Fibroblast of lung (primary cell): Measurements from ENCODE around the gene ABHD17C. TPM values are rescaled to one million over a fixed set of nuclear protein-coding genes. Genes with fewer than 3 reads are reported as not detected.

Source experiments
- DNase-seq, 2 donors: peaks; one replicate each; pipeline versions ENCODE4 v3.0.0 to v3.0.0-alpha.2; 2010; ENCODE audit warnings: low read depth in 2 of 2
- H2AFZ ChIP-seq: 2 replicates; pipeline ENCODE4 v1.5.1; 2012; ENCODE audit warnings: low read length, control low read depth, inconsistent platforms
- H3K27ac ChIP-seq: 2 replicates; pipeline ENCODE4 v1.5.1; 2011; ENCODE audit warnings: low read length, control low read depth; ENCODE audit not compliant: insufficient read depth
- H3K27me3 ChIP-seq: 2 replicates; pipeline ENCODE4 v1.5.1; 2011; ENCODE audit warnings: mild to moderate bottlenecking, low read length; ENCODE audit not compliant: control insufficient read depth, insufficient read depth
- H3K36me3 ChIP-seq: 2 replicates; pipeline ENCODE4 v1.5.1; 2011; ENCODE audit warnings: low read length; ENCODE audit not compliant: control insufficient read depth, insufficient read depth
- H3K4me1 ChIP-seq: 2 replicates; pipeline ENCODE4 v1.5.1; 2011; ENCODE audit warnings: low read length; ENCODE audit not compliant: control insufficient read depth, insufficient read depth; ENCODE audit errors: extremely low read depth
- H3K4me2 ChIP-seq: 2 replicates; pipeline ENCODE4 v1.5.1; 2011; ENCODE audit warnings: low read length, control low read depth; ENCODE audit not compliant: insufficient read depth; ENCODE audit errors: extremely low read depth
- H3K4me3 ChIP-seq, 4 experiments: fragments of 200-600 bp in 1 of 4; sonication (generic) in 1 of 4; replicated peaks in 1 of 4; 2 replicates each; pipeline ENCODE4 v1.5.1; 2011 to 2016; ENCODE audit warnings: low read length in 4 of 4, low read depth in 3 of 4, mild to moderate bottlenecking in 3 of 4, control low read depth in 2 of 4, inconsistent platforms in 1 of 4, mixed read lengths in 1 of 4; ENCODE audit not compliant: insufficient read depth in 1 of 4; ENCODE audit errors: control extremely low read depth in 1 of 4
- H3K79me2 ChIP-seq: 2 replicates; pipeline ENCODE4 v1.5.1; 2012; ENCODE audit warnings: mild to moderate bottlenecking, low read length, inconsistent platforms; ENCODE audit not compliant: control insufficient read depth, insufficient read depth
- H3K9ac ChIP-seq: 2 replicates; pipeline ENCODE4 v1.5.1; 2011; ENCODE audit warnings: mild to moderate bottlenecking, low read length, control low read depth; ENCODE audit not compliant: insufficient read depth
- H3K9me3 ChIP-seq: 2 replicates; pipeline ENCODE4 v1.5.1; 2012; ENCODE audit warnings: low read depth, low read length; ENCODE audit not compliant: control insufficient read depth, insufficient read depth
- H4K20me1 ChIP-seq: 2 replicates; pipeline ENCODE4 v1.5.1; 2011; ENCODE audit warnings: low read length; ENCODE audit not compliant: control insufficient read depth, insufficient read depth; ENCODE audit errors: extremely low read depth
- EZH2 ChIP-seq: IDR thresholded peaks from 2 replicates; pipeline ENCODE4 v1.5.1; 2012; ENCODE audit warnings: low read length, control low read depth, mild to moderate bottlenecking; ENCODE audit errors: missing control alignments
- polyA plus RNA-seq, 2 donors: library from polyadenylated mRNA; depleted of rRNA in 1 of 2; stranded (reverse) in 1 of 2; unstranded in 1 of 2; fragments of >200 nt; gene quantifications; 2 replicates each; pipeline ENCODE4 v1.2.1, GENCODE V29; 2011 to 2012; ENCODE audit warnings: missing spikeins in 1 of 2
- total RNA-seq: library from RNA; depleted of rRNA; stranded (reverse); fragments of >200 nt; gene quantifications from 2 replicates; pipeline ENCODE4 v1.2.1, GENCODE V29; 2014
- TF ChIP-seq, protein P1 (sequence below), 2 donors: IDR thresholded peaks in 1 of 2; conservative IDR thresholded peaks in 1 of 2; 1 replicate in 1 of 2; 2 replicates in 1 of 2; pipeline ENCODE4 v1.5.1; 2011 to 2012; ENCODE audit warnings: low read length in 2 of 2, control low read depth in 1 of 2, inconsistent platforms in 1 of 2, low read depth in 1 of 2, mild to moderate bottlenecking in 1 of 2

The ABHD17C gene
- total and polyA plus RNA-seq, 2 donors (not counting 1 experiment from before 2014, with no cell fraction given), result 14.0 to 38.7 TPM

GRCh38 chr15:80778964-80779657, 84.0 kb downstream of the ABHD17C start, which contains the start of gene CEMIP:
TSS of gene CEMIP (plus strand) at chr15:80779370. CDS start at chr15:80873880, 94,510 bp downstream.
- peaks cover 7% of the 10 kb centered on the region for H3K36me3 ChIP-seq
- H3K4me3 ChIP-seq, result peak within 1 kb of the TSS; percentile 43 to 82 (median 68)
- H3K4me2 ChIP-seq, result peak within 1 kb of the TSS; percentile 42
- no peaks in the 10 kb centered on the region for H3K9me3 ChIP-seq
- H2AFZ ChIP-seq, result no peak within 1 kb of the TSS
- H4K20me1 ChIP-seq, result peaks cover 2% of the 10 kb centered on the region
- no peaks in the 10 kb centered on the region for H3K27me3 ChIP-seq
- peak within 1 kb of the TSS; percentile 43 for H3K9ac ChIP-seq
- peaks cover 15% of the 10 kb centered on the region for H3K79me2 ChIP-seq
- TF ChIP-seq, protein P1, sequence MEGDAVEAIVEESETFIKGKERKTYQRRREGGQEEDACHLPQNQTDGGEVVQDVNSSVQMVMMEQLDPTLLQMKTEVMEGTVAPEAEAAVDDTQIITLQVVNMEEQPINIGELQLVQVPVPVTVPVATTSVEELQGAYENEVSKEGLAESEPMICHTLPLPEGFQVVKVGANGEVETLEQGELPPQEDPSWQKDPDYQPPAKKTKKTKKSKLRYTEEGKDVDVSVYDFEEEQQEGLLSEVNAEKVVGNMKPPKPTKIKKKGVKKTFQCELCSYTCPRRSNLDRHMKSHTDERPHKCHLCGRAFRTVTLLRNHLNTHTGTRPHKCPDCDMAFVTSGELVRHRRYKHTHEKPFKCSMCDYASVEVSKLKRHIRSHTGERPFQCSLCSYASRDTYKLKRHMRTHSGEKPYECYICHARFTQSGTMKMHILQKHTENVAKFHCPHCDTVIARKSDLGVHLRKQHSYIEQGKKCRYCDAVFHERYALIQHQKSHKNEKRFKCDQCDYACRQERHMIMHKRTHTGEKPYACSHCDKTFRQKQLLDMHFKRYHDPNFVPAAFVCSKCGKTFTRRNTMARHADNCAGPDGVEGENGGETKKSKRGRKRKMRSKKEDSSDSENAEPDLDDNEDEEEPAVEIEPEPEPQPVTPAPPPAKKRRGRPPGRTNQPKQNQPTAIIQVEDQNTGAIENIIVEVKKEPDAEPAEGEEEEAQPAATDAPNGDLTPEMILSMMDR (conservative IDR thresholded peaks at IDR 0.05 in 1 of 2, IDR thresholded peaks at IDR 0.05 in 1 of 2; ENCODE audit: low read depth in 1 of 2, low read length in 2 of 2), result peak; percentile 35 to 69
- TF ChIP-seq EZH2, result no peak
- peak within 1 kb of the TSS; percentile 1 for H3K27ac ChIP-seq
- peak; percentile 66 to 69 for DNase-seq
- peaks cover 13% of the 10 kb centered on the region for H3K4me1 ChIP-seq

GRCh38 chr15:80779658-80780415, 84.7 kb downstream of the ABHD17C start:
- Histone ChIP-seq H3K27ac (peak overlapping the region; percentile 1), H3K4me2 (peak overlapping the region; percentile 42), H3K36me3 (peaks cover 7% of the 10 kb centered on the region), H4K20me1 (peaks cover 2% of the 10 kb centered on the region), H3K79me2 (peaks cover 15% of the 10 kb centered on the region), H3K4me1 (peaks cover 13% of the 10 kb centered on the region), H3K9ac (peak overlapping the region; percentile 43), H2AFZ (no peak overlapping the region), H3K4me3 (peak overlapping the region; percentile 43 to 82 (median 68)), H3K9me3 (no peaks in the 10 kb centered on the region), H3K27me3 (no peaks in the 10 kb centered on the region)
- TF ChIP-seq, protein P1 (conservative IDR thresholded peaks at IDR 0.05 in 1 of 2, IDR thresholded peaks at IDR 0.05 in 1 of 2; ENCODE audit: low read depth in 1 of 2, low read length in 2 of 2), result no peak
- TF ChIP-seq EZH2, result no peak
- DNase-seq, result peak; percentile 25 to 45
